Upper lobe of left lung (tissue), 6 donors: ENCODE results near the gene RIOX2. TPM values are rescaled to one million over a fixed set of nuclear protein-coding genes. Genes with fewer than 3 reads are reported as not detected.

Source experiments
- ATAC-seq, 2 donors: fragments of 200-7000 bp; cut with Tn5 transposase; one replicate each; pipeline ENCODE4 v1.9.1; 2022; ENCODE audit warnings: mild to moderate bottlenecking in 2 of 2, moderate library complexity in 2 of 2; ENCODE audit not compliant: low FRiP score in 2 of 2
- DNase-seq, 2 donors: peaks; one replicate each; pipeline ENCODE4 v3.0.0-alpha.2; 2019 to 2020
- H3K27ac ChIP-seq, 4 donors: fragments of 200-600 bp; sonication (generic); one replicate each; pipeline ENCODE4 v1.5.1; 2016 to 2019
- H3K27me3 ChIP-seq, 4 donors: fragments of 200-600 bp; sonication (generic); one replicate each; pipeline ENCODE4 v1.5.1; 2017 to 2019
- H3K36me3 ChIP-seq, 4 donors: fragments of 200-600 bp; sonication (generic); one replicate each; pipeline ENCODE4 v1.5.1; 2016 to 2019
- H3K4me1 ChIP-seq, 4 donors: fragments of 200-600 bp; sonication (generic); one replicate each; pipeline ENCODE4 v1.5.1; 2018 to 2019
- H3K4me3 ChIP-seq, 4 donors: fragments of 200-600 bp; sonication (generic); one replicate each; pipeline ENCODE4 v1.5.1; 2017 to 2019; ENCODE audit warnings: mild to moderate bottlenecking in 2 of 4, moderate library complexity in 1 of 4
- H3K9me3 ChIP-seq, 4 donors: fragments of 200-600 bp; sonication (generic); one replicate each; pipeline ENCODE4 v1.5.1; 2018 to 2019
- CTCF ChIP-seq, 6 experiments: fragments of 450-650 bp in 4 of 6; fragments of 200-600 bp in 2 of 6; sonication (generic) in 2 of 6; IDR thresholded peaks; one replicate each; pipeline ENCODE4 v1.5.1; 2016 to 2019; ENCODE audit warnings: antibody characterized with exemption in 6 of 6
- EP300 ChIP-seq, 4 donors: sonication (generic); formaldehyde crosslinking; IDR thresholded peaks; one replicate each; pipeline ENCODE4 v1.5.1; 2017; ENCODE audit warnings: antibody characterized with exemption in 4 of 4, control low read depth in 2 of 4
- POLR2A ChIP-seq, 4 donors: fragments of 450-650 bp; IDR thresholded peaks; one replicate each; pipeline ENCODE4 v1.5.1; 2016 to 2017; ENCODE audit warnings: antibody characterized with exemption in 4 of 4, mild to moderate bottlenecking in 2 of 4
- POLR2AphosphoS5 ChIP-seq, 2 donors: sonication (generic); formaldehyde crosslinking; IDR thresholded peaks; one replicate each; pipeline ENCODE4 v1.5.1; 2017; ENCODE audit warnings: antibody characterized with exemption in 2 of 2
- WGBS, 2 donors: methylation state at CpG; one replicate each; pipeline ENCODE4 v1.1.5; 2017 to 2018; 5-methylcytosine and 5-hydroxymethylcytosine counted together
- total RNA-seq, 6 donors: library from RNA; depleted of rRNA in 4 of 6; stranded (reverse); fragments of >200 nt in 4 of 6; gene quantifications; one replicate each; pipeline versions ENCODE4 v1.1.0 to v1.2.1, GENCODE V29; 2016 to 2021
- donor health status: DM: no; HTN: no; CAD: no; lungs with moderate emphysema.
- donor health status: DM: no; HTN: yes; CAD: no; lungs with severe emphysema.

The RIOX2 gene
- total RNA-seq, 6 donors from 2014 or later = 15.9 to 33.9 (median 21.4) TPM

- Histone ChIP-seq H3K4me3 (no peak overlapping the region), H3K4me1 (peaks cover 0 to 9% (median 5%) of the 10 kb centered on the region in 4 donors), H3K27ac (no peak overlapping the region), H3K36me3 (peaks cover 0 to 10% (median 0%) of the 10 kb centered on the region in 4 donors), H3K27me3 (no peaks in the 10 kb centered on the region), H3K9me3 (no peaks in the 10 kb centered on the region)
- DNase-seq = no peak
- no peak for ATAC-seq
- TF ChIP-seq CTCF (IDR thresholded peaks at IDR 0.05) = no peak
- no peak for TF ChIP-seq EP300 (IDR thresholded peaks at IDR 0.05)
- TF ChIP-seq POLR2AphosphoS5 (IDR thresholded peaks at IDR 0.05) = no peak
- TF ChIP-seq POLR2A (IDR thresholded peaks at IDR 0.05) = no peak
Observed at GRCh38 chr3:97899331-97899730, 72.9 kb downstream of the RIOX2 start.

GRCh38 chr3:97896547-97896946 lies 75.7 kb downstream of the RIOX2 start:
- H3K9me3 ChIP-seq = no peaks in the 10 kb centered on the region
- no peak overlapping the region for H3K4me3 ChIP-seq
- ATAC-seq = no peak
- no peaks in the 10 kb centered on the region for H3K27me3 ChIP-seq
- no peak overlapping the region for H3K27ac ChIP-seq
- peaks cover 0 to 16% (median 4%) of the 10 kb centered on the region in 4 donors for H3K36me3 ChIP-seq
- 93 to 94% methylated on average over 3 of the region's 3 CpGs for WGBS, 2 donors
- peaks cover 0 to 5% (median under 1%) of the 10 kb centered on the region in 4 donors for H3K4me1 ChIP-seq
- no peak for DNase-seq
- TF ChIP-seq CTCF (IDR thresholded peaks at IDR 0.05) (no peak), POLR2AphosphoS5 (IDR thresholded peaks at IDR 0.05) (no peak), EP300 (IDR thresholded peaks at IDR 0.05) (no peak)

- no peak for ATAC-seq
- 92 to 97% methylated on average over 1 of the region's 1 CpG for WGBS, 2 donors
Observed at GRCh38 chr3:97896129-97896528, 76.1 kb downstream of the RIOX2 start.

GRCh38 chr3:97895216-97895615 lies 77.0 kb downstream of the RIOX2 start:
- Histone ChIP-seq H3K4me1 (no peaks in the 10 kb centered on the region), H3K9me3 (no peaks in the 10 kb centered on the region), H3K36me3 (peaks cover 0 to 25% (median 5%) of the 10 kb centered on the region in 4 donors), H3K27ac (no peak overlapping the region), H3K27me3 (no peaks in the 10 kb centered on the region), H3K4me3 (no peak overlapping the region)
- 84 to 91% methylated on average over 3 of the region's 3 CpGs for WGBS, 2 donors
- no peak for ATAC-seq
- DNase-seq = no peak
- TF ChIP-seq POLR2AphosphoS5 (IDR thresholded peaks at IDR 0.05) (no peak), CTCF (IDR thresholded peaks at IDR 0.05) (no peak), EP300 (IDR thresholded peaks at IDR 0.05) (no peak), POLR2A (IDR thresholded peaks at IDR 0.05) (no peak)

More at GRCh38 chr3:97896129-97896528, 76.1 kb downstream of the RIOX2 start:
- Histone ChIP-seq H3K27me3 (no peaks in the 10 kb centered on the region), H3K4me3 (no peak overlapping the region), H3K9me3 (no peaks in the 10 kb centered on the region), H3K36me3 (peaks cover 0 to 19% (median 5%) of the 10 kb centered on the region in 4 donors), H3K27ac (no peak overlapping the region), H3K4me1 (peaks cover 0 to 2% (median 0%) of the 10 kb centered on the region in 4 donors)
- TF ChIP-seq POLR2A (IDR thresholded peaks at IDR 0.05) (no peak), CTCF (IDR thresholded peaks at IDR 0.05) (no peak), EP300 (IDR thresholded peaks at IDR 0.05) (no peak), POLR2AphosphoS5 (IDR thresholded peaks at IDR 0.05) (no peak)
- no peak for DNase-seq

- H3K9me3 ChIP-seq = no peaks in the 10 kb centered on the region
- H3K36me3 ChIP-seq = peaks cover 0 to 41% (median 11%) of the 10 kb centered on the region in 4 donors
- ATAC-seq = no peak
- no peaks in the 10 kb centered on the region for H3K27me3 ChIP-seq
- TF ChIP-seq POLR2A (IDR thresholded peaks at IDR 0.05) (no peak), POLR2AphosphoS5 (IDR thresholded peaks at IDR 0.05) (no peak), EP300 (IDR thresholded peaks at IDR 0.05) (no peak), CTCF (IDR thresholded peaks at IDR 0.05) (no peak)
- 78 to 92% methylated on average over 1 of the region's 1 CpG for WGBS, 2 donors
- H3K4me1 ChIP-seq = no peaks in the 10 kb centered on the region
- H3K4me3 ChIP-seq = no peak overlapping the region
- no peak overlapping the region for H3K27ac ChIP-seq
- DNase-seq = no peak
Observed at GRCh38 chr3:97892852-97893251, 79.4 kb downstream of the RIOX2 start.
